A673 (cell line): ENCODE data around the gene SPECC1L. TPM values are rescaled to one million over a fixed set of nuclear protein-coding genes. Genes with fewer than 3 reads are reported as not detected.

ENCODE experiments used
- BruUV-seq: library from RNA; stranded (reverse); fragments of 400-500 nt; replicated peaks from 2 replicates; lab custom pipeline; 2021; lab: Mats Ljungman, UMichigan
- CTCF ChIA-PET: fragments of 300-600 bp; sonication (Branson Sonifier 250); formaldehyde crosslinking; loops from one replicate; lab custom pipeline; 2022; ENCODE audit warnings: antibody characterized with exemption; lab: Charles Lee
- POLR2A ChIA-PET: fragments of 300-600 bp; sonication (Branson Sonifier 250); formaldehyde crosslinking; loops from one replicate; lab custom pipeline; 2022; ENCODE audit warnings: antibody characterized with exemption; ENCODE audit not compliant: low non-redundant PET; lab: Charles Lee
- DNase-seq: peaks from one replicate; pipeline ENCODE4 v3.0.0-alpha.2; 2015; ENCODE audit warnings: low spot score
- H3K27ac ChIP-seq: fragments of 200-600 bp; sonication (generic); 2 replicates; pipeline ENCODE4 v1.5.1; 2016; ENCODE audit warnings: mixed run types, low read depth, mild to moderate bottlenecking, mixed read lengths, antibody characterized with exemption, low read length; ENCODE audit not compliant: poor library complexity, severe bottlenecking
- H3K27me3 ChIP-seq: fragments of 200-600 bp; sonication (generic); replicated peaks from 2 replicates; pipeline ENCODE4 v1.6.1; 2017; ENCODE audit warnings: mixed run types, low read depth, mild to moderate bottlenecking, mixed read lengths, antibody characterized with exemption, low read length; ENCODE audit not compliant: insufficient read depth, poor library complexity
- H3K36me3 ChIP-seq: fragments of 200-600 bp; sonication (generic); 2 replicates; pipeline ENCODE4 v1.6.1; 2016; ENCODE audit warnings: mixed run types, mild to moderate bottlenecking, mixed read lengths, antibody characterized with exemption, low read length; ENCODE audit not compliant: insufficient read depth, poor library complexity, severe bottlenecking
- H3K4me1 ChIP-seq: fragments of 200-600 bp; sonication (generic); 2 replicates; pipeline ENCODE4 v1.6.1; 2017; ENCODE audit warnings: mixed run types, mild to moderate bottlenecking, mixed read lengths, antibody characterized with exemption, low read length; ENCODE audit not compliant: insufficient read depth, poor library complexity, severe bottlenecking
- H3K4me3 ChIP-seq: fragments of 200-600 bp; sonication (generic); 2 replicates; pipeline ENCODE4 v1.5.1; 2016; ENCODE audit warnings: low read depth, mixed run types, mild to moderate bottlenecking, mixed read lengths, low read length; ENCODE audit not compliant: poor library complexity, severe bottlenecking
- H3K9me3 ChIP-seq: fragments of 200-600 bp; sonication (generic); 2 replicates; pipeline ENCODE4 v1.6.1; 2016; ENCODE audit warnings: mixed run types, low read depth, mild to moderate bottlenecking, mixed read lengths, antibody characterized with exemption, low read length; ENCODE audit not compliant: poor library complexity, severe bottlenecking
- CTCF ChIP-seq: fragments of 300-800, 200-600 bp; sonication (generic); conservative IDR thresholded peaks from 2 replicates; pipeline ENCODE4 v1.5.1; 2017; ENCODE audit warnings: low read depth, mild to moderate bottlenecking, antibody characterized with exemption, low read length, moderate library complexity, mixed read lengths
- EZH2 ChIP-seq: fragments of 200-600 bp; sonication (generic); IDR thresholded peaks from 2 replicates; pipeline ENCODE4 v1.6.1; 2017; ENCODE audit warnings: borderline replicate concordance, low read depth, mild to moderate bottlenecking, mixed read lengths, antibody characterized with exemption, low read length; ENCODE audit not compliant: poor library complexity, severe bottlenecking
- intact Hi-C: fragments of 100-400 bp; cut with micrococcal nuclease; formaldehyde crosslinking; loops from one replicate; pipeline ENCODE4 v1.10.0; 2022; ENCODE audit not compliant: unreplicated experiment
- total RNA-seq: library from RNA; stranded (reverse); gene quantifications from 2 replicates; pipeline ENCODE4 v1.2.3, GENCODE V29; 2021

SPECC1L gene
- total RNA-seq, 1 experiment from 2014 or later: 56.7 TPM

- POLR2A ChIA-PET: no interaction called here
- Histone ChIP-seq H3K27me3 (no peaks in the 10 kb centered on the region), H3K4me3 (no peak overlapping the region), H3K27ac (no peak overlapping the region), H3K36me3 (peaks cover 4% of the 10 kb centered on the region), H3K9me3 (no peaks in the 10 kb centered on the region), H3K4me1 (peaks cover 14% of the 10 kb centered on the region)
- DNase-seq: no peak
- BruUV-seq: no TSS peak
- CTCF ChIA-PET: no interaction called here
- TF ChIP-seq CTCF: no peak
- TF ChIP-seq EZH2: no peak
- intact Hi-C loops: no loop called here
Measured at GRCh38 chr22:24398409-24398808, 127.8 kb downstream of the SPECC1L start.

GRCh38 chr22:24400034-24400725, 129.5 kb downstream of the SPECC1L start:
- POLR2A ChIA-PET: no interaction called here
- Histone ChIP-seq H3K36me3 (peaks cover 15% of the 10 kb centered on the region), H3K27me3 (no peaks in the 10 kb centered on the region), H3K27ac (no peak overlapping the region), H3K4me1 (peaks cover 17% of the 10 kb centered on the region), H3K4me3 (no peak overlapping the region), H3K9me3 (no peaks in the 10 kb centered on the region)
- BruUV-seq: no TSS peak
- TF ChIP-seq EZH2 (no peak), CTCF (no peak)
- CTCF ChIA-PET: no interaction called here
- no peak for DNase-seq
- intact Hi-C loops: no loop called here

- H3K36me3 ChIP-seq: peaks cover 15% of the 10 kb centered on the region
- no peak for DNase-seq
- no peaks in the 10 kb centered on the region for H3K9me3 ChIP-seq
- POLR2A ChIA-PET: no interaction called here
- peaks cover 17% of the 10 kb centered on the region for H3K4me1 ChIP-seq
- H3K27me3 ChIP-seq: no peaks in the 10 kb centered on the region
- no peak overlapping the region for H3K4me3 ChIP-seq
- CTCF ChIA-PET: no interaction called here
- intact Hi-C loops: no loop called here
- TF ChIP-seq EZH2 (no peak), CTCF (no peak)
- no peak overlapping the region for H3K27ac ChIP-seq
- no TSS peak for BruUV-seq
Measured at GRCh38 chr22:24400726-24401596, 130.3 kb downstream of the SPECC1L start.
